HG03354 (cell line): Measurements from ENCODE around the gene IFNAR1.
A peak's percentile ranks its signal among the peaks of the same experiment; 100 is the strongest.
"Not testable (repeated sequence)": the region's sequence is repeated elsewhere in the genome, so short reads cannot be mapped to it uniquely, and the experiment has no call there.

Source experiments
- ATAC-seq: cut with Tn5 transposase; IDR thresholded peaks from one replicate; pipeline ENCODE4 v1.9.1; 2021; ENCODE audit warnings: mild to moderate bottlenecking; ENCODE audit not compliant: unreplicated experiment, poor library complexity, severe bottlenecking

IFNAR1 gene

GRCh38 chr21:33334824-33335223 is 10.1 kb downstream of the IFNAR1 start:
- no peak for ATAC-seq

DNA sequence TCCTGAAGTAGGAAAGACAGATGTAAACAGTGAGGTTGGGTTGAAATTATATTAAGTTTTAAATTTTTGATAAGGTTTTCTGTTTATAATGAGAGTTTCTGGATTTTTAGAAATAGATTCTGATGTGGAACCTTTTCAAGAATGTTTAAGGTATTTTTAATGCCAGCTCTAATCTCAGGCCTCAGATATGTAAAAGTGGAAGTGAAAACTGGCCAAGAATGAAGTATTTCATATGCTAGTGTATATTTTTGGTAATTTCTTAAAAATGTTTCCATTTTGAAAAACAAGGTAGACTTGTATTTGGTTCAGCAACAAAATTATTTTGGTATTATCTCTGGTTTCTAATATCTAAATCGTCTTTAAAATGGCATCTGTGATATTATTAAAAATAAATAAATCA is 14.4 kb downstream of the IFNAR1 start:
- ATAC-seq = no peak

DNA sequence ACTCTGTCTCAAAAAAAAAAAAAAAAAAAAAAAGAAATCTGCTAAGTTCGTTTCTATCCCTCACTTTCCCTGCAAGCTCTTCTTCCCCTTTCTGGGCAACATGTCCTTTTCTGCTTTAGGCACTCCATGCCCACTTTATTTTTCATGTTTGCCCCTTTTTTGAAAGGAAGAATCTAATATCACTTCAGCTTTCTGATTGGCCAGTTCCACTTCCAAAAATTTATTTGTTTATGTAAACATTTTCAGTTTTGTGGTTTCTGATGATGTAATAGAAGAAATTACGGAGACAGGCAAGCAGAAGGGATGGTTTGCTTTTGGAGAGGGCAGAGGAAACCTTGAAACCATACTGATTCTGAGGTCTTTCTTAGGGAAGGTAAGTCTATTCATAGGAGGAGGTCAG is 15.1 kb downstream of the IFNAR1 start:
- no peak for ATAC-seq

- no peak for ATAC-seq
Measured at GRCh38 chr21:33345751-33346238, 21.0 kb downstream of the IFNAR1 start.

DNA sequence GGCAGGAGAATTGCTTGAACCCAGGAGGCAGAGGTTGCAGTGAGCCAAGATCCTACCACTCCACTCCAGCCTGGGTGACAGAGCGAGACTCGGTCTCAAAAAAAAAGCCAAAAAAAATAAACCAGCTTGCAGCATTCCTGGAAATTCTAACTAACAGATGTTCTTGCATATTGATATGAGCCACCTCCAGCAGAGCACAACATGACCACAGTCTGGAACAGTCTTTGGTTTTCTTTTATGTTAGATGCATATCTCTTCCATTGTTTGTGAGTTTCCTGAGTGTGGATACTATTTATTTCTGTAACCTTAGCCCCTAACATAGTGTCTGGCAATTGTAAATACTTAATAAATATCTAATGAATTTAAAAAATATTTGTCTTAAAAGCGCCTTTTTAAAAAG is 23.9 kb downstream of the IFNAR1 start:
- no peak for ATAC-seq

GRCh38 chr21:33350676-33351075 is 25.9 kb downstream of the IFNAR1 start:
- no peak for ATAC-seq

GRCh38 chr21:33355355-33355754 is 30.6 kb downstream of the IFNAR1 start:
- ATAC-seq = no peak

DNA sequence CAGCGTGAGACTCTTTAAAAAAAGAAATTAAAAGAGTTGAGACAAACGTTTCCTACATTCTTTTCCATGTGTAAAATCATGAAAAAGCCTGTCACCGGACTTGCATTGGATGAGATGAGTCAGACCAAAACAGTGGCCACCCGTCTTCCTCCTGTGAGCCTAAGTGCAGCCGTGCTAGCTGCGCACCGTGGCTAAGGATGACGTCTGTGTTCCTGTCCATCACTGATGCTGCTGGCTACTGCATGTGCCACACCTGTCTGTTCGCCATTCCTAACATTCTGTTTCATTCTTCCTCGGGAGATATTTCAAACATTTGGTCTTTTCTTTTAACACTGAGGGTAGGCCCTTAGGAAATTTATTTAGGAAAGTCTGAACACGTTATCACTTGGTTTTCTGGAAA is 31.2 kb downstream of the IFNAR1 start:
- ATAC-seq = no peak

GRCh38 chr21:33357177-33357576 is 32.4 kb downstream of the IFNAR1 start:
- no peak for ATAC-seq

DNA sequence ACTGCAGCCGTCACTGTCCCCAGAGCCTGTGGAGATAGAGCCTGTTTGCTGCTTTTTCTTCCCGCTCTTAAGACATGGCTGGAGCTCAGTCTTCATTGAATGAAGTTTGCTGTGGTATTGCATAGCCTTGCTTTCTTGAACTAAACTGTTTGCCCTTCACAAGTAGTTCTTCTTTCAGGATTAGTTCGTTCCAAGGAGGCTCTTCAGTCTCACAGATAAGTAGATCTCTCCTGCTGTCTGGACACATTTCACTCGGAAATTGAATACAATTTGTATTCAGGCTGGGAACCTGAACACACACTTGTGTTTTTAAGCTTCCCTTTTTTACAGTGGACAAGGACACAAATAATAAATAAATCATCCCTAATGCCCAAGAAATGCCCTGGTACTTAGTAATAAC is 34.7 kb downstream of the IFNAR1 start:
- no peak for ATAC-seq

GRCh38 chr21:33360281-33360680 is 35.5 kb downstream of the IFNAR1 start:
- no peak for ATAC-seq

DNA sequence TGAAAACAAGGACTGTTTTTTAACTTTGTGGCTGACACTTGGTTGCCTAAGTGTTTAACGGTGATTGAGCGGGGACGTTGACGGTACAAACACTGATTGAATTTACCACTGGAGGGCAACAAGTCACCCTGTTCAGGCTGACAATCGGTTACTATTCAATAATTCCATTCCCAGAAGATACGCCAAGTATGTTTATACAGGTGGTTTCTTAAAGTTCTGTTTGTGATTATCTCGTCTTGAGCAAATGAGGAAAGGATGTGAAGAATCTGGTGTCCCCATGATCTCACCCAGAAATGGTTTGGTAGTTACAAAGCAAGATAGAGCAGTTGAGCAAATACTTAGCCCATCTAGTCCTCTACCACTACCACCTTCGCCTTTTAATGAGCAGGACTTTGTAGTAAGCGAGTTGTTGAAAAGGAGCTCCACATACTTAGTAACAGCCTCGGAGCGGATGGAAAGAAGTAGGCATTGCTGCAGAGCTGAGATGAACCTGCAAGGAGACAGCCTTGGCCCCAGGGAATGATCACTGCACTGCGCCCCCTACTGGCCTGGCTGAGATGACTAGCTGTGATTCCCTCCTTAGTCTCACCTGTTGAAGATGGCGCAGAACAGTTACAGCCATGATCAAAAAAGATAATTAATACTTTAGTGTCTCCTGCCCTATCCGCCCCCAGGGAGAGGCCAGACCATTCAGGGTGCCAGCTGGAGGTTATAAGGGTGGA is 36.3 kb downstream of the IFNAR1 start:
- peak; percentile 86 for ATAC-seq

DNA sequence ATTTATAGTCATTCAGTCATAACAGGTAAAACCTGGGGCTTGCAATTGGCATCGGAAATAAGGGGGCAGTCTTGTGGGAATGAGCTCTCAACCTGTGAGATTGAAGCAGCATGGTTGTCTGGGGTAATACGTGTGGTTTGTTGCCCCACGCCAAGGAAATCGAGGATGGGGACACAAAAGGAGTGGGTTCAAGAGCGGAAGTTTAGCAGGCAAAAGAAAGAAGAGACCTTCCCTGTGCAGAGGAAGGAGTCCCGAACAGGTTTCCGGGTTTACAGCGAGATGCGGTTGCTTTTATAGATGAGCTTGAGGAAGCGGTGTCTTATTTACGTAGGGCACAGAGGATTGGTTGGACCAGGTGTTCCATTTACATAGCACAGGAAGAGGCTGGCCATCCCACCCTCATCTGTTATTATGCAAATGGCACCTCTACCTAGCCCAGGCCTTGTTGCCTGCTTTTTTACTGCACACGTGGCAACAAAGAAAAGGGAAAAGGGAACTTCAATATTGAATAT is 37.3 kb downstream of the IFNAR1 start:
- ATAC-seq = no peak

- not testable (repeated sequence) for ATAC-seq
Measured at GRCh38 chr21:33363911-33364609, 39.3 kb downstream of the IFNAR1 start.

DNA sequence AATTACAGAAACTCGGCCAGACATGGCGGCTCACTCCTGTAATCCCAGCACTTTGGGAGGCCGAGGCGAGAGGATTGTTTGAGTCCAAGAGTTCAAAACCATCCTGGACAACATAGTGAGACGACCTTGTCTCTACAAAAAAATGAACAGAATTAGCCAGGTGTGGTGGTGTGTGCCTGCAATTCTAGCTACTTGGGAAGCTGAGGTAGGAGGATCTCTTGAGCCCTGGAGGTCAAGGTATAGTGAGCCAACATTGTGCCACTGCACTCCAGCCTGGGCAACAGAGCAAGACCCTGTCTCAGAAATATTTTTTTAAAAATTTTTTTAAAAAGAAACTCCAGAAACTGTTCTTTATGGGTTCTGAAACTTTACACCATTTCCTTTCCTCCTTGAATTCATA is 40.1 kb downstream of the IFNAR1 start:
- no peak for ATAC-seq

GRCh38 chr21:33367309-33367973 is 42.7 kb downstream of the IFNAR1 start:
- no peak for ATAC-seq

DNA sequence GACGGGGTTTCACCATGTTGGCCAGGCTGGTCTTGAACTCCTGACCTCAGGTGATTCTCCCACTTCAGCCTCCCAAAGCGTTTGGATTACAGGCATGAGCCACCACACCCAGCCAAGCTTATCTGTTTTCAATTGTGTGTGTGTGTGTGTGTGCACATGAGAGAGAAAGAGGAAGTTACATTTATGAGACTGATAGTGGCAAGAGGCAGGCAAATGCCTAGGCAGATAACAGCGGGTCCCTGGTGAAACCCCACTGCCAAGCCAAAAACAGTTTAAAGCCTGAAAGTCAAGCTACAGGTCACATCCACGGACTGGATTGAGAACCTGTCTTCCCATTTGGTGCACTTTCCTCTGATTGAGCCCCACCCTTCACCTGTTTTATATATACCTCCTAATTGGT is 43.4 kb downstream of the IFNAR1 start:
- no peak for ATAC-seq

DNA sequence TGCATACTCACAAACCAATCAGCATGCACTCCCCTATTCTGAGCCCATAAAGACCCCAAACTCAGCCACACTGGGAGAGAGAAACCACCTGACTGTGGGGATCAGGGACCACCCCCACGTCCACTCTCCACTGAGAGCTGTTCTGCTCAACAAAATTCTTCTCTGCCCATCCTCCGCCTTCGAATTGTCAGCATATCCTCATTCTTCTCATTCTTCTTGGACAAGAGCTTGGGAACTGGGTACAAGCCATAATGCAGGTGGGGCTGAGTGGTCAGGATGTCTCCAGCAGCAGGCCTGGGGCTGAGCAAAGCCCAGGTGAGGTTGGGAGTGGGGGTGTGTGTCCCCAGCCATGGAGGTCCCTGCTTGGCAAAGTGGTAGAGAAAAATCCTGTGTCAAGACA is 43.8 kb downstream of the IFNAR1 start:
- ATAC-seq = no peak

DNA sequence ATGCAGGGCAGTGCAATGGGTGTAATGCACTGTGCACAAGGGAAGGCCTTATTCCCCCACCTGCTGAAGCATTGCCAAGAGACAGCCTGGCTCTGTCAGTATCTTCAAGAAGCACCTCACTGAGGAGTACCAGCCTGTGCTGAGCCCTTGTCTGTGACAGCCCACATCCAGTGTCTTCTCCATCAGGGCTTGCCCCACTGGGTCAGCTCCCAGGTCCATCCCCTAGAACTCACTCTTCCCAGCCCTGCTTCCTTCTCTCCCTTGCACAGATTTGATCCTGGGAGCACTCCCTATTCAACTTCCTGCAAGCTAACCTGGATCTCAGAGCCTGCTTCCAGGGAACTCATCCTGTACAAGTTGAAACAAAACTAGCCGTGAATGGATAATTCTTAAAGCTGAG is 44.8 kb downstream of the IFNAR1 start:
- no peak for ATAC-seq

DNA sequence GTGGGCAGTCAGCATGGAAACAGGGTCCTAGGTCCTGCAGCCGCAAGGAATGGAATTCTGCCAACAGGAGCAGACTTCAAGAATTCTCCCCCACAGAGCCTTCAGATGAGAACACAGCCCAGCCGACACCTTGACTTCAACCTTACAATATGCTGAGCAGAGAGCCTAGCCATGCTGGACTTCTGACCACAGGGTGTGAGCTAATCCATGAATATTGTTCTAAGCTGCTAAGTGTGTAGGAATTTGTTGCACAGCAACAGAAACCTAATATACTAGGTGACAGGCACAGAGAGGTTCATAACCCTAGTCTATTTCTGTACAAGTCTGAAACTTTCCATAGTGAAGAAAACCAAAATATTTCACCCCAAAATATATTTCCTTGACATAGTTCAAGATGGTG is 45.5 kb downstream of the IFNAR1 start:
- ATAC-seq = no peak

- ATAC-seq = no peak
Measured at GRCh38 chr21:33371366-33371765, 46.6 kb downstream of the IFNAR1 start.
